Measurements from ENCODE around the gene RARS1.
A peak's percentile ranks its signal among the peaks of the same experiment; 100 is the strongest.
"Not testable (repeated sequence)": the region's sequence is repeated elsewhere in the genome, so short reads cannot be mapped to it uniquely, and the experiment has no call there.

RARS1 gene

DNA sequence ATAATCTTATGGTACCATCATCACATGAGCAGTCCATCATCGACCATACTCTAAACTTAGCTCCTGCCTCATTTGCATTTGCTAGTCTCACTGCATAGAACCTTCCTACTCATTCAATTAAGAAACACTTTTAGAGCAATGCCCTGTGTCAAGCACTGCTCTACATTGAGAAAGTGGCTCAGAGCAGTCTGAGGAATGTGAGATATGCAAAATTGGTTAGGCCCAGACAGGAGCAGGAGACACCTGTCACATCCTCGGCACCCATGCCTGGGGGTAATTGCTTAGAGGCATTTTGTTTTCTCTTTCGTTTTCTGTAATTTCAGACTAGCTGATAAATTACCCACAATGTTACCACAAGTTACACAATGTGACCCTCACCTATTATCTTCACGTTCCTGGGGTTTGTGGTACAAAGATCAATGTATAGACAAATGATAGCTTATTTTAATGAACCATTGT lies 4.9 kb upstream of the RARS1 start:
- no peak for DNase-seq (ENCODE audit: low read depth)

DNA sequence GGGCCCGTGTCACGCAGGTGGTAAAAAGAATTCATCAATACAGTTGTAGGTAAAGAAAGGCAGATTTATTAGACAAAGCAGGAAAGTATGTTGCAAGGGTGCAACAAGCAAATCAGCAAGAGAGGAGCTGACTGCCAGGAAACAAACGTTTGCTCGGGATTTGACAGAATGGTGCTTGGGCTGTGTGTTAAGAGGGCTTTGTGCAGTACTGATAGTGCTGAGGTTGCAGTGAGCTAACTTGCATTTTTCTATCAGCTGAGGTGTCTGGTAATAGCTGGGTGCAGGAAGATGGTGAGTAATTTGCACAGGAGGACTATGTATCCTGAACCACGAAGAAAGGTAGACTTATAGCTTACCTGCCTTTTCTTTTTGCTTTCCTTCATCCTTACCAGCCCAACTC lies 3.9 kb upstream of the RARS1 start:
- DNase-seq (ENCODE audit: low read depth) = no peak

DNA sequence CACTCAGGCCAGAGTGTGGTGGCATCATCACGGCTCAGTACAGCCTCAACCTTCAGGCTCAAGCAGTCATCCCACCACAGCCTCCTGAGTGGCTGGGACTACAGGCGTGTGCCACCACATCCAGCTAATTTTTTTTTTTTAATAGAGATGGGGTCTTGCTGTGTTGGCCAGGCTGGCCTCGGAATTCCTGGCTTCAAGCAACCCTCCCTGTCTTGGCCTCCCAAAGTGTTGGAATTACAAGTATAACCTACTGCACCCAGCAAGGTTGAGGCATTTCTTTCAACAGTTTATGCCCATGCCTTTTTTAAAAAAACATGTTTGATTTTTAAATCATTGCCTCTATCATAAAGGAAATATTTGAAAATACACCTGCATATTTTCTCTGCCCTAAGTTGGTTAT lies 2.8 kb downstream of the RARS1 start:
- DNase-seq (ENCODE audit: low read depth) = no peak

DNA sequence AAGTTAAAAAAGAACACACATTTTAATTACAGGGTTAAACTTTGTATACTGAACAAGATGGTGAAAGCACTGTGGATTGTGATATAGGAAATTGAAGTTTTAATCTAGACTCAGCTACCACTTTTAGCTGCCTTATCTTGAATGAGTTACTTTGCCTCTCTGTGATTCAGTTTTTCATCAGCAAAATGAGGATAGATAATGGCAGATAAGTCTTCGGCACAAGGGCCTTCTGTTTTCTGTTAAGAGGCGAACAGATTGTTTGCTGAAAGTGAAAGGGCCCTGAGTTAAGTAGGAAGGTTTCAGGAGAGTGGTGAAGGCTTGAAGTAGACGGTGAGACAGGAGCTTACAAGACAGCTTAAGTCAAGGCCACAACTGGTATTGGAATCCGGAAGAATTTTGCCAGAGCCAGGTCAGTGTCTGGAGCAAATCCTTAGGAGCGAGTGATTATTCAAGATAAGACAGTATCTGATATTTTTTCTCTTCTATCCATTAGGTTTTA lies 7.8 kb downstream of the RARS1 start:
- no peak for DNase-seq (ENCODE audit: low read depth)

DNA sequence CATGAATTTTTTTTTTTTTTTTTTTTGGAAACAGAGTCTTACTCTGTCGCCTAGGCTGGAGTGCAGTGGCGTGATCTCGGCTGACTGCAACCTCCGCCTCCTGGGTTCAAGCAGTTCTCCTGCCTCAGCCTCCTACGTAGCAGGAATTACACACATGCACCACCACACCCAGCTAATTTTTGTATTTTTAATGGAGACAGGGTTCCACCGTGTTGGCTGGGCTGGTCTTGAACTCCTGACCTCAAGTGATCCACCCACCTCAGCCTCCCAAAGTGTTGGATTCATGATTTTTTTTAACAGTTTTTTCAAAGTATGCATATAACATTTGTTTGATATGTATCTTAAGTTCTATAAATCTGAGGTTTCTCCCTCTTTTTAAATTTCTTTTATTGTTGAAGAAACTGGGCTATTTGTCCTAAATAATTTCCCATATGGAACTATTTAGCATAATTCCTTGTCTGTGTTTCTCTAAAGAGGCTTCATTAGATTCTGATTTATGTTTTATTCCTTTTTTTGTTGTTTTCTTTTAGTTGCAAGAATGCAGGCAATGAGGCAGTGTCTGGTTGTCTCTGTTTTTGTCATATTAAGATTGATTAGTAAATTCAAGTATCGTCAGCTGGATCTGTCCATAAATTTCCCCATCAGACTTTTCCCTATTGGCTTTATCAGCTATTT lies 16.4 kb downstream of the RARS1 start:
- no peak for DNase-seq (ENCODE audit: low read depth)

DNA sequence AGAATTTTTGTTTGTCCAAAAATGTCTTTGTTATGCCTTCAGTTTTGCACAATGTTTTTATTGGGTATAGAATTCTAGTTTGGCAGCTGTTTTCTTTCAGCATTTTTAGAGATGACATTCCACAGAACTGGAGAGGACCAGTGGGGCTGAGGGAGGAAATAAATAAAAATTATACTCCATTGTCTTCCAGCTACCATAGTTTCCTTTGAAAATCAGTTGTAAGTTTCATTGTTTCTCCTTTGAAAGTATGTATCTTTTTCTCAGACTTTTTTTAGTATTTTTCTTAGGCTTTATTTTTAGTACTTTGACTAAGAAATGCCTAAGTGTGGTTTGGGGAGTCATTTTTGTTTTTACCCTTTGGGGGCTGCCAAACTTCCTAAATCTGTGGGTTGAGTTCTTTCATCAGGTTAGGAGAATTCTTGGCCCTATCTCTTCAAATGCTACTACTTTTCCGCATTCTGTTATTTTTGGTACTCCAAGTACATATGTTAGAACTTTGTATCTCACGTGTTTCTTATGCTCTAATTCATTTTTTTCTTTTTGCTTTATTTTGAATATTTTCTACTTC lies 27.7 kb downstream of the RARS1 start:
- no peak for DNase-seq (ENCODE audit: low read depth)

DNA sequence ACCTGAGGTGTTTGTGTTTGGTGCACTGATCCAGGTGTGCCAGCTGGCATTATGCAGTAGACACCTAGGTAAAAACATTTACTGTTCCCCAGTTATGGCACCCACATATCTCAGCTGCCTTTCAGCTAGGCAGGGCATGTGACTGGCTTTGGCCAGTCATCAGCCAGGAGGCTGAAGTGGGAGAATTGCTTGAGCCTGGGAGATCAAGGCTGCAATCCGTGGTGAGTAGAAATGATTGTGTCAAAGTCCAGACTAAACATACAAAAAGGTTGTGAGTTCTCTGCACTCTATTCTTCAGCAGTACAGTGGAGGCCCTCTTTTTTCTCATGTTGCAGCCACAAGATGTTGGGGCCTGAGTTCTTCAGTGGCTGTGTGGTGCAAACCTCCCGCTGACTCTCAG lies 39.6 kb downstream of the RARS1 start:
- DNase-seq (ENCODE audit: low read depth) = no peak

DNA sequence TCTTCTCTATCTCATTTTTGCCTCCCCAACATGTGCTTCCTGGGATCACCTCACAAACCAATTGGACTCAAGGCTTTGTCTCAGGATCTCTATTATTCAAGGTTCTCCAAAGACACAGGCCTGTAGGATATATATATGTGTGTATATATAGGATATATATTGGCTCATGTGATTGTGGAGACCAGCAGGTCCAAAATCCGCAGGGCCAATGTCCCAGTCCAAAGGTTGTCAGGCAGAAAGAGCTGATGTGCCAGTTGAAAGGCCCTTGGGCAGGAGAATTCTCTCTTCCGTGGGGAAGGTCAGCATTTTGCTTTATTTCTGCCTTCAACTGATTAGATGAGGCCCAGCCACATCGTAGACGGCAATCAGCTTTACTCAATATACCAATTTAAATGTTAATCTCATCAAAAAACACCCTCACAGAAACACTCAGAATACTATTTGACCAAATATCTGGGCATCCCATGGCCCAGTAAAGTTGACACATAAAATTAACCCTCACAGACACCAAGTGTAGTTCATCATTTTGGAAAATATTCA lies 41.6 kb downstream of the RARS1 start:
- DNase-seq (ENCODE audit: low read depth) = no peak

DNA sequence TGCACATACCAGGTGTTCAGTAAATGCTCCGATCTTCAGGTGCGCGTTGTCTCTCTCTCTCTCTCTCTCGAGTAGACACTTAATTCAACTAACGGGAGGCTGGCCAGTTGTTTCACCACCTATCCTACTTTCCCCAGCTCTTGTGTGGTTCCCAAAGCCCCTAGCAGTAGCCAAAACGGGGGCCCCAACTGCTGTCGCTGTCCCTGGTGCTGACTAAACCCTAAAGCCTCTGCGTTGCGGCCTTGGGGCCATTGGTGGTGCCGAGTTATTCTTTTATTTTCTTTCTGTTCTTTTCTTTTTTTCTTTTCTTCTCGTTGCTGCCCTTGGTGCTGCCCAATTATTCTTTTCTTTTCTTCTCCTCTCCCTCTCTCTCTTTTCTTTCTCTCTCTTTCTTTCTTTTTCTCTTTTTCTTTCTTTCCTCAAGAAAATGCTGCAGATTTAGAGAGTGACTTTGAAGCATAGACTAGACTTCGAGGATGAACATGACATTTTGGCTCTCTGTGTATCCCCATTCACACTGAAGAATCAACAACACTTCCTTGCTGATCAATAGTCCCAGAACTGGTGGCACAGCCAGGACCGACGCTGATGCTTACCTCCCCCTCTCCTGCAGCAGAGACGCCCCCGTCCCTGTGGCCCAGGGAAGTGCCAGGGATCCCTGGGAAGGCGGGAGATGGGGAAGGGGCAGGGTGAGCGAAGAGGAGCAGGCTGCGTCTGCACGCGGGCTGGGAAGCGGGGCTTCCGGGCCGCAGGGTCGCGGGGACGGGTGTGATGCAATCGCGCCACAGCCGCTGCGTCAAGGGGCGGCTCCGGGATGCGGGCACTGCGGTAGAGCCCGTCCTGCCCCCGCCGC lies 42.5 kb downstream of the RARS1 start, which contains the start of gene FBLL1:
Gene FBLL1, plus strand, starts transcription at position 785 of the 853 bp plus-strand sequence. CDS start 200 bp downstream, outside the sequence.
- DNase-seq (ENCODE audit: low read depth) = peak; percentile 17

DNA sequence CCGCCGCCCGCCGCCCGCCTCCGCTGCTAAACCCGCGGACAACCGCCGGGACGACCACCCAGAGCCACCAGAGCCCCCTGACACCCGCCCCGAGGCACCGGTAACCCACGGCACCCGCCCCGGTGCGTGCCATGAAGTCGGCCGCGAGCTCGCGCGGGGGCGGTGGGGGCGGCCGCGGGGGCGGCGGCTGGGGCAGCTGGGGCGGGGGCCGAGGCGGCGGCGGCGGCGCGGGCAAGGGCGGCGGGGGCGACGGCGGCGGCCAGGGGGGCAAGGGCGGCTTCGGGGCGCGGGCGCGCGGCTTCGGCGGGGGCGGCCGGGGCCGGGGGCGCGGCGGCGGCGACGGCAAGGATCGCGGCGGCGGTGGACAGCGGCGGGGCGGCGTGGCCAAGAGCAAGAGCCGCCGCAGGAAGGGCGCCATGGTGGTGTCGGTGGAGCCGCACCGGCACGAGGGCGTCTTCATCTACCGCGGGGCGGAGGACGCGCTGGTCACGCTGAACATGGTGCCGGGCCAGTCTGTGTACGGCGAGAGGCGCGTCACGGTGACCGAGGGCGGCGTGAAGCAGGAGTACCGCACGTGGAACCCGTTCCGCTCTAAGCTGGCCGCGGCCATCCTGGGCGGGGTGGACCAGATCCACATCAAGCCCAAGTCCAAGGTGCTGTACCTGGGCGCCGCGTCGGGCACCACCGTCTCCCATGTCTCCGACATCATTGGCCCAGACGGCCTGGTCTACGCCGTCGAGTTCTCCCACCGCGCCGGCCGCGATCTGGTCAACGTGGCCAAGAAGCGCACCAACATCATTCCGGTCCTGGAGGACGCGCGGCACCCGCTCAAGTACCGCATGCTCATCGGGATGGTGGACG lies 43.3 kb downstream of the RARS1 start:
- DNase-seq (ENCODE audit: low read depth) = no peak

DNA sequence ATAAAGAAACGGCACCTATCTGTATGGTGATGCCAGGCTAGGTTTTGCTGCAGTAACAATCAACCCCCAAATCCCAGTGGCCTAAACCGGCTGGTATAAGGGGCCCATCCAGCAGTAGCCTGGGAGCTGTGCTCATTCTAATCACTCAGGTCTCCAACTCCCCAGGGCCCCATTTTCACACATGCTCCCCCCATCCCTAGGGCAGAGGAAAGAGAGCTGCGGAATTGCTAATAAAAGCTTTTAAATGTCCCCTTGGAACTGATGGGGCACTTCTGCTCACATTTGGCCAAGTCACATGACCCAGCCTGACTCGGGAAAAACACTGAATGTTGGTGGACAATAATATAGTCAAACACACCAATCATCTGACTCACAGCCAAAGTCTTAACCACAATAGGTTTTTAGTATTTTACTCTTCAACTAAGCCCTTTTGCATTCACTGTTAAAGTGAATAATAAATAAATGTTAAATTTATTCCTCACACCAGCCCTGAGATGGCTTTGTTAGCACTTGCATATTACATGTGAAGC lies 44.4 kb downstream of the RARS1 start:
- no peak for DNase-seq (ENCODE audit: low read depth)

DNA sequence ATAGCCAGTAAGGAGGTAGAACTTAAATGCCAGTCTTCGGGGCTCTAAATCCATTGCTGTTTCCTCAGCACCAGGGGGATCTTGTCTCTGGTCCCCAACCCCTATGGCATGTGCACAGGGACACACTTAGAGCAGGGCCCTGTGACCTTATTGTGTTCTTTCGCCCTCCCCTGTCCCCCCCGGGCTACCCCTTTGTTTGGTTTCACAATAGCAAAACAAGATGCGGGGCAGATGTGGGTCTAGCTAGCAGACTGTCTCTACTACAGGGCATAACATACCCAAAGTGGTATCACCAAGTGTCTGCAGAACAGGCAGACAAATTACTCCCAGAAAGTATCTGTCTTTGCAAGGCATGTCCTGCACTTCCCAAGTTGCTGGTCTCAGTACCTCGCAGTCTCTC lies 44.9 kb downstream of the RARS1 start:
- DNase-seq (ENCODE audit: low read depth) = no peak

DNA sequence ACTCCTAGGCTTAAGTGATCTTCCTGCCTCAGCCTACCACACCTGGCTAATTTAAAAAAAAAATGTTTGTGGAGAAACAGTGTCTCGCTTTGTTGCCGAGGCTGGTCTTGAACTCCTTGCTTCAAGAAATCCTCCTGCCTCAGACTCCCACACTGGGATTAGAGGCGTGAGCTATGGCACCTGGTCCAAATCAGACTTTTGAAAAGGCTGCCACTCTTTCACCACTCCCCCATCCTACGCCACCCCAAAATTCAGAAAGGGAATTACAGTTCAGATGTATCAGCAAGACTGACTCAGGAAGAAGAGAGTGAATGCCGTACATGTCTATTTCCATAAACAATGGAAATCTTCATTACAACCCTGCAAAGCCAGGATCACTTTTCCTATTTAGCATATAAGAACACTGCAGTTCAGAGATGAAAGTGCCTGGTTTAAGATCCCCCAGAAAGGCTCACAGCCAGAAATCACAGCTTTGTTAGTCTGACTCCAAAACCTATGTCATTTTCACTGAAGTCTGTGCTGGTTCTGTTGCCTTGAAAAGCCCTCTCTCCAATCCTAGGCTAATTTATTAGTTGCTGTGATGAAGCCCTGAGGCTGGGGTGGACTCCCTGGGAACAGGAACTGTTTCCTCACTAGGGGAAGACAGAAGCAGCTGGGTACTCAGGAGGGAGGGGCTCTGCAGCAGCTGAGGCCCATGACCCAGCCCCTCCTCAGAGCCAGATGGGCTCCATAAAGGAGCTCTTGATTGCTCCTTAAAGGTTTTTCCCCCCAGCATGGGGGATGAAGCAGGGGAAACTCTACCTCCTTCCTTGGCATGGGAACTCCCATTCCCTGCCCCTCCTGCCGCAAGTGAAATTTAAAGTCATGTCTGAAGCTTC lies 46.0 kb downstream of the RARS1 start:
- no peak for DNase-seq (ENCODE audit: low read depth)

DNA sequence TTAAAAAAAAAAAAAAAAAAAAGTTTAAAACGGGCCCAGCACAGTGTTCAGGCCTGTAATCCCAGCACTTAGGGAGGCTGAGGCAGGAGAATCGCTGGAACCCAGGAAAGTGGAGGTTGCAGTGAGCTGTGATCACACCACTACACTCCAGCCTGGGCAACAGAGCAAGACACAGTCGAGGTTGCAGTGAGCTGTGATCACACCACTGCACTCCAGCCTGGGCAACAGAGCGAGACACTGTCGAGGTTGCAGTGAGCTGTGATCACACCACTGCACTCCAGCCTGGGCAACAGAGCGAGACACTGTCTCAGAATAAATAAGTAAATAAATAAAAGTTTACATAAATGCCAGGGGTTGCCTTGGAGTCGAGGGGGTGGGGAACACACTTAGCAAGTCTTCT lies 48.1 kb downstream of the RARS1 start:
- not testable (repeated sequence) for DNase-seq (ENCODE audit: low read depth)

DNA sequence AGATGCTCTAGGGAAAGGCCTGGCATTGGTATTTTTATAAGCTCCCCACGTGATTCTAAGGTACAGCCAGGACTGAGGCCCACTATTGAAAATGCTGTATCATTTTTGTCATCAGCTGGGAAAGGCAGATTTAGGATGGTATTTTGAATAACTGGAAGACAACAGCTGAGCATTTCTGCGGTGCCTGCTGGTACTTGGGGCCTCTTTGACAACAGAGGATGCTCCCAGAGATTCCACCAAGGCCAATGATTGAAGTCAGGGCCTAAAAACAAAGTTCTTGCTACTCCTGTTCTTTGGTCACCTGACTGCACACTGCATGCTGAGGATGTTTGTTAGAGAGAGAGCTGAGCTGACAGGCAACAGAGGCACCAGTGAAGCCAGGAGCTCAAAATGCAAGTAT lies 50.9 kb downstream of the RARS1 start:
- no peak for DNase-seq (ENCODE audit: low read depth)

DNA sequence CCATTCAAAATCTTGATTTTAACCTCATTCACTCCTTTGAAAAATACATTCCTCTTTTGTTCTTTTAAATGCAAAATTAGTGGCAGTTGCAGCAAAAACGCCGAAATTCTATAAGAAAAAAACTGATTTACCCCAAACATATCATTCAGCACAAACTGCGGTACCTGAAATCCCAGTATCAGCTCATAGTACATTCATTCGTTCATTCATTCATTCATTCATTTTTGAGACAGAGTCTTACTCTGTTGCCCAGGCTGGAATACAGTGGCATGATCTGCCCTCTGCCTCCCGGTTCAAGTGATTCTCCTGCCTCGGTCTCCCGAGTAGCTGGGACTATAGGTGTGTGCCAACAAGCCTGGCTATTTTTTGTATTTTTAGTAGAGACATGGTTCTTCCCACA lies 63.3 kb downstream of the RARS1 start:
- DNase-seq (ENCODE audit: low read depth) = no peak

DNA sequence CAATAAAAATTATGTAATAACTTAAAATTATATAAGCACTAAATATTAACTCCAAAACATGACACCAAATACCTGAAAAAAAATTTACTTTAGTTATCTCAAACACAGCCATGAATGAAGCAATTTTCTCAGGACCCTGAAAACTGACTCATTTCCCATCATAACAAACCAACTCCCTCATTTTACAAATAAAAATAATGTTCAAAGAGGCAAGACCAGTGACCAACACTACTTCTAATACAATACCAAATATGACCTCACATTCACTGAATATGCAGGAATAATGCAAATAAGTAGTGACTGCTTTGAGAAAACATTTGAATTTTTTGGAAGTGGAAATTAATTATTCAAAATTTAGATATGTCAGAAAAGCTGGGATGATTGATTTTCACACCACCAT lies 64.4 kb downstream of the RARS1 start:
- DNase-seq (ENCODE audit: low read depth) = no peak

DNA sequence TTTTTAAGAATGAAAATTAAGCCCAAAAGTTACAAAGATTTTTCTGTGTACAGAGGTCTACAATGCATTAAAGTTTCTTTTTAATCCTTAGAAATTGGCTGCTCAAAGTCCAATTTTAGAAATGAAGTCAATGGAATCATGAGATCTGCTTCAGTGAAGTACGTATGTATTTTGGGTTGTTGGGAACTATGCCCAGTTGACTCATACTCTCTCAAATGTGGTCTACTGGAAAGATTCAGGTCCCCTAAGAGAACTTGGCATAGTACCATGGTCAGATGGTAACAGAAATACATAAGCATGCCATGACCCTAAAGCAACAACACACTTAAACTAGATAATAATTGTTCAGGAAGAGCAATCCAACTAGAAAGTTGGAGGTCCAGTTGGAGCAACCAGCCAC lies 65.9 kb downstream of the RARS1 start:
- DNase-seq (ENCODE audit: low read depth) = no peak

DNA sequence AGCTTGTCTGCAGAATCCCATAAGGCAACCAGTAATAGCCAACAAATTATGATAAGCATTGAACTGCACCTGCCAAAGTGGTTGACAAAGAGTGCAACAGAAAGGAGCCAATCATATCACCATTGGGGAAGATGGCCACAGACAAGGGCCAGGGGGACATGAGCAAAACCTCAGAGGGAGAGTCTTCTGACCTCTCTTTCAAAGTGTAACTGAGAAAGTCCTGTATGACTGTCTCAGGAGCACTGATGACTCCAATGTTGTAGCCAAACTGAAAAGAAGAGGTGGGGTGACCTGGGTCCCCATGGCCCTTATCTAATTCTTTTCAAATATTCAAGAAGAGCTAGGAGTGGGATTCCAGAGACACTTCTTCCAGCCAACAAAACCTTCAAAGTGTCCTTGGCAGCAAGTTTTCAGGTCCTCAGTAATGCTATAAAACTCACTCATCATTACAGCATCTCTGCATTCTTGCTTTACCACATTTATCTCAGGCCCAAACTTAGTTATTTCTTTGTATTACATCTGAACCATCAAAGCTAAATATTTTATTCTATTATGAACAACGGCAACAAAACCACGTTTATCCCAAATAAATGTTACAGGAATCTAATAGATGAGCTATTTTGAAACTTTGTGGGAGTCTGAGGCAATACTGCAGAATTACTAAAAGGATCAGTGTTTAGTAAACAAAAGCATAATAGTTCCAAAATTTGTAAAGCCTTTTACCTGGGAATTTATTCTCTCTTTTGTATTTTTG lies 67.3 kb downstream of the RARS1 start:
- no peak for DNase-seq (ENCODE audit: low read depth)

DNA sequence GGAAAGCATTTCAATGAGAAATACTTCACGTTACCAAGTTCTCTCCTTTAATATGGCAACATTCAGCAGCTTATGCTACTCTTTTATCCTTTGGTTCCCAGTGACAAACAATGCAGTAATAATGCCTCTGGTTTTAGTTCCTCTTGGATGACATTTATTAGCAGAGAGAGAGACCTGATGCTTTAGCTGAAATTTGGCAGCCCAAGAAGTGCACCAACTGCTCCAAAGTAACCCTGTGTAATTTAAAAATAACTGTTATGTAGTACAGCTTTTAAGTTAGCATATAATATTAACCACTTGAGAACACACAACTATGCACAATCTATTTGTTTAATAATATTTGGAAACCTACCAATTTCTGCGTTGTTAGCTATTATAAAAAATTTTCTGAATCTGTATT lies 71.1 kb downstream of the RARS1 start:
- DNase-seq (ENCODE audit: low read depth) = no peak

Measured in activated T-cell treated with anti-CD3 and anti-CD28 coated beads for 48 hours (primary cell).